Measurements from ENCODE around the gene BBC3.
A peak's percentile ranks its signal among the peaks of the same experiment; 100 is the strongest.
"Not testable (repeated sequence)": the region's sequence is repeated elsewhere in the genome, so short reads cannot be mapped to it uniquely, and the experiment has no call there.

Gene BBC3

GRCh38 chr19:47230921-47231214 lies at the start of gene BBC3:
TSS of gene BBC3 (minus strand) at chr19:47231199. CDS start at chr19:47228431, 2,768 bp downstream.
- DNase-seq = no peak

- DNase-seq = peak; percentile 44 to 64
These were observed 49.3 kb upstream of the BBC3 start for GRCh38 chr19:47280183-47280797.

- not testable (repeated sequence) for DNase-seq
These were observed 45.5 kb upstream of the BBC3 start for GRCh38 chr19:47276513-47276912.

GRCh38 chr19:47275791-47276461 lies 44.9 kb upstream of the BBC3 start:
- no peak for DNase-seq

GRCh38 chr19:47274891-47275761 lies 44.1 kb upstream of the BBC3 start:
- DNase-seq = no peak

GRCh38 chr19:47274071-47274890 lies 43.3 kb upstream of the BBC3 start, which contains the start of gene INAFM1:
TSS of gene INAFM1 (plus strand) at chr19:47274885. CDS start at chr19:47274920, 35 bp downstream.
- peak; percentile 97 to 98 for DNase-seq

- DNase-seq = peak; percentile 92 to 94
These were observed 42.5 kb upstream of the BBC3 start for GRCh38 chr19:47273313-47274070.

- no peak for DNase-seq
These were observed 41.7 kb upstream of the BBC3 start for GRCh38 chr19:47272448-47273312.

GRCh38 chr19:47271949-47272348 lies 41.0 kb upstream of the BBC3 start:
- DNase-seq = no peak

GRCh38 chr19:47270408-47270807 lies 39.4 kb upstream of the BBC3 start:
- no peak for DNase-seq

GRCh38 chr19:47269596-47269995 lies 38.6 kb upstream of the BBC3 start:
- DNase-seq = no peak

- DNase-seq = no peak
These were observed 37.0 kb upstream of the BBC3 start for GRCh38 chr19:47268028-47268427.

GRCh38 chr19:47267350-47267759 lies 36.4 kb upstream of the BBC3 start:
- DNase-seq = no peak

GRCh38 chr19:47266401-47266941 lies 35.5 kb upstream of the BBC3 start:
- DNase-seq = no peak

- no peak for DNase-seq
These were observed 33.6 kb upstream of the BBC3 start for GRCh38 chr19:47264629-47265028.

GRCh38 chr19:47261946-47262793 lies 31.2 kb upstream of the BBC3 start:
- peak in 1 of 2 donors; percentile 61 for DNase-seq

- DNase-seq = no peak
These were observed 29.5 kb upstream of the BBC3 start for GRCh38 chr19:47260476-47260875.

GRCh38 chr19:47258895-47259555 lies 28.0 kb upstream of the BBC3 start:
- no peak for DNase-seq

- DNase-seq = no peak
These were observed 27.4 kb upstream of the BBC3 start for GRCh38 chr19:47258434-47258833.
